Adrenal gland (tissue), 5 donors: ENCODE results near the gene HELZ.

Source experiments
- CTCF ChIP-seq, 6 experiments: fragments of 450-650 bp in 4 of 6; fragments of 200-600 bp in 2 of 6; sonication (generic) in 1 of 6; IDR thresholded peaks; 1 replicate in 5 of 6; 2 replicates in 1 of 6; pipeline versions ENCODE4 v1.5.1 to v1.8.0; 2016 to 2021; ENCODE audit warnings: antibody characterized with exemption in 6 of 6, mild to moderate bottlenecking in 2 of 6, moderate library complexity in 1 of 6
- POLR2A ChIP-seq, 2 donors: fragments of 450-650 bp; IDR thresholded peaks; one replicate each; pipeline ENCODE4 v1.6.1; 2017; ENCODE audit warnings: antibody characterized with exemption in 2 of 2, mild to moderate bottlenecking in 2 of 2, moderate library complexity in 1 of 2
- donor health status: DM: no; HTN: no; CAD: no.

GRCh38 chr17:67024736-67025135, 220.3 kb downstream of the HELZ start:
- TF ChIP-seq CTCF (IDR thresholded peaks at IDR 0.05) (no peak), POLR2A (IDR thresholded peaks at IDR 0.05) (no peak)
